A673 (cell line): ENCODE results near the gene UGT1A7. TPM values are rescaled to one million over a fixed set of nuclear protein-coding genes. Genes with fewer than 3 reads are reported as not detected.
"Not testable (repeated sequence)": the region's sequence is repeated elsewhere in the genome, so short reads cannot be mapped to it uniquely, and the experiment has no call there.

Source experiments
- BruUV-seq: library from RNA; stranded (reverse); fragments of 400-500 nt; replicated peaks from 2 replicates; lab custom pipeline; 2021; lab: Mats Ljungman, UMichigan
- CTCF ChIA-PET: fragments of 300-600 bp; sonication (Branson Sonifier 250); formaldehyde crosslinking; loops from one replicate; lab custom pipeline; 2022; ENCODE audit warnings: antibody characterized with exemption; lab: Charles Lee
- POLR2A ChIA-PET: fragments of 300-600 bp; sonication (Branson Sonifier 250); formaldehyde crosslinking; loops from one replicate; lab custom pipeline; 2022; ENCODE audit warnings: antibody characterized with exemption; ENCODE audit not compliant: low non-redundant PET; lab: Charles Lee
- DNase-seq: peaks from one replicate; pipeline ENCODE4 v3.0.0-alpha.2; 2015; ENCODE audit warnings: low spot score
- H3K27ac ChIP-seq: fragments of 200-600 bp; sonication (generic); 2 replicates; pipeline ENCODE4 v1.5.1; 2016; ENCODE audit warnings: mixed run types, low read depth, mild to moderate bottlenecking, mixed read lengths, antibody characterized with exemption, low read length; ENCODE audit not compliant: poor library complexity, severe bottlenecking
- H3K27me3 ChIP-seq: fragments of 200-600 bp; sonication (generic); replicated peaks from 2 replicates; pipeline ENCODE4 v1.6.1; 2017; ENCODE audit warnings: mixed run types, low read depth, mild to moderate bottlenecking, mixed read lengths, antibody characterized with exemption, low read length; ENCODE audit not compliant: insufficient read depth, poor library complexity
- H3K36me3 ChIP-seq: fragments of 200-600 bp; sonication (generic); 2 replicates; pipeline ENCODE4 v1.6.1; 2016; ENCODE audit warnings: mixed run types, mild to moderate bottlenecking, mixed read lengths, antibody characterized with exemption, low read length; ENCODE audit not compliant: insufficient read depth, poor library complexity, severe bottlenecking
- H3K4me1 ChIP-seq: fragments of 200-600 bp; sonication (generic); 2 replicates; pipeline ENCODE4 v1.6.1; 2017; ENCODE audit warnings: mixed run types, mild to moderate bottlenecking, mixed read lengths, antibody characterized with exemption, low read length; ENCODE audit not compliant: insufficient read depth, poor library complexity, severe bottlenecking
- H3K4me3 ChIP-seq: fragments of 200-600 bp; sonication (generic); 2 replicates; pipeline ENCODE4 v1.5.1; 2016; ENCODE audit warnings: low read depth, mixed run types, mild to moderate bottlenecking, mixed read lengths, low read length; ENCODE audit not compliant: poor library complexity, severe bottlenecking
- H3K9me3 ChIP-seq: fragments of 200-600 bp; sonication (generic); 2 replicates; pipeline ENCODE4 v1.6.1; 2016; ENCODE audit warnings: mixed run types, low read depth, mild to moderate bottlenecking, mixed read lengths, antibody characterized with exemption, low read length; ENCODE audit not compliant: poor library complexity, severe bottlenecking
- CTCF ChIP-seq: fragments of 300-800, 200-600 bp; sonication (generic); conservative IDR thresholded peaks from 2 replicates; pipeline ENCODE4 v1.5.1; 2017; ENCODE audit warnings: low read depth, mild to moderate bottlenecking, antibody characterized with exemption, low read length, moderate library complexity, mixed read lengths
- EZH2 ChIP-seq: fragments of 200-600 bp; sonication (generic); IDR thresholded peaks from 2 replicates; pipeline ENCODE4 v1.6.1; 2017; ENCODE audit warnings: borderline replicate concordance, low read depth, mild to moderate bottlenecking, mixed read lengths, antibody characterized with exemption, low read length; ENCODE audit not compliant: poor library complexity, severe bottlenecking
- intact Hi-C: fragments of 100-400 bp; cut with micrococcal nuclease; formaldehyde crosslinking; loops from one replicate; pipeline ENCODE4 v1.10.0; 2022; ENCODE audit not compliant: unreplicated experiment
- total RNA-seq: library from RNA; stranded (reverse); gene quantifications from 2 replicates; pipeline ENCODE4 v1.2.3, GENCODE V29; 2021

The UGT1A7 gene
- total RNA-seq, 1 experiment from 2014 or later = not detected

GRCh38 chr2:233746475-233747282, 65.0 kb downstream of the UGT1A7 start:
- intact Hi-C loops = no loop called here
- ChIA-PET POLR2A (no interaction called here), CTCF (no interaction called here)
- Histone ChIP-seq H3K4me3 (no peak overlapping the region), H3K27me3 (no peaks in the 10 kb centered on the region), H3K4me1 (no peaks in the 10 kb centered on the region), H3K36me3 (no peaks in the 10 kb centered on the region), H3K27ac (no peak overlapping the region), H3K9me3 (peaks cover 4% of the 10 kb centered on the region)
- DNase-seq = no peak
- BruUV-seq = no TSS peak
- TF ChIP-seq EZH2 = no peak
- no peak for TF ChIP-seq CTCF

- intact Hi-C loops = no loop called here
- H3K4me3 ChIP-seq = no peak overlapping the region
- no peaks in the 10 kb centered on the region for H3K4me1 ChIP-seq
- no TSS peak for BruUV-seq
- H3K9me3 ChIP-seq = peaks cover 4% of the 10 kb centered on the region
- no peak overlapping the region for H3K27ac ChIP-seq
- no peak for DNase-seq
- ChIA-PET CTCF (no interaction called here), POLR2A (no interaction called here)
- TF ChIP-seq CTCF (no peak), EZH2 (no peak)
- no peaks in the 10 kb centered on the region for H3K27me3 ChIP-seq
- H3K36me3 ChIP-seq = no peaks in the 10 kb centered on the region
Measured at GRCh38 chr2:233747283-233747544, 65.5 kb downstream of the UGT1A7 start.

- H3K9me3 ChIP-seq, H3K27me3 ChIP-seq, H3K27ac ChIP-seq, H3K36me3 ChIP-seq, intact Hi-C loops, H3K4me3 ChIP-seq, H3K4me1 ChIP-seq, CTCF ChIA-PET, POLR2A ChIA-PET, DNase-seq, BruUV-seq: not testable (repeated sequence)
Measured at GRCh38 chr2:233750689-233751088, 69.0 kb downstream of the UGT1A7 start.

GRCh38 chr2:233751212-233752009, 69.7 kb downstream of the UGT1A7 start:
- DNase-seq, H3K36me3 ChIP-seq, intact Hi-C loops, H3K4me3 ChIP-seq, H3K27ac ChIP-seq, H3K9me3 ChIP-seq, POLR2A ChIA-PET, BruUV-seq, H3K27me3 ChIP-seq, H3K4me1 ChIP-seq, CTCF ChIA-PET: not testable (repeated sequence)
